Pancreas (tissue), 10 donors: ENCODE data around the gene NKX6-2. TPM values are rescaled to one million over a fixed set of nuclear protein-coding genes. Genes with fewer than 3 reads are reported as not detected.

ENCODE experiments used
- ATAC-seq, 4 donors: fragments of 200-7000 bp; cut with Tn5 transposase; one replicate each; pipeline versions ENCODE4 v1.8.0 to v1.9.1; 2020; ENCODE audit warnings: mild to moderate bottlenecking in 4 of 4, moderate library complexity in 4 of 4
- DNase-seq, 6 donors: peaks; one replicate each; pipeline ENCODE4 v3.0.0-alpha.2; 2020
- FAIRE-seq: peaks from 2 replicates; lab custom pipeline; 2012; peaks lifted over from hg19 to GRCh38; lab: Jason Lieb, UNC
- H3K27ac ChIP-seq, 4 donors: fragments of 200-600 bp; sonication (generic); 1 replicate in 3 of 4; 2 replicates in 1 of 4; pipeline versions ENCODE4 v1.5.0 to v1.8.0; 2020
- H3K27me3 ChIP-seq, 4 donors: fragments of 200-600 bp; one replicate each; pipeline ENCODE4 v1.8.0; 2021
- H3K36me3 ChIP-seq, 3 donors: fragments of 200-600 bp; sonication (generic) in 1 of 3; one replicate each; pipeline versions ENCODE4 v1.5.0 to v1.8.0; 2020 to 2021
- H3K4me1 ChIP-seq, 3 donors: fragments of 200-600 bp; one replicate each; pipeline ENCODE4 v1.8.0; 2021
- H3K4me3 ChIP-seq, 4 donors: fragments of 200-600 bp; sonication (generic) in 2 of 4; one replicate each; pipeline versions ENCODE4 v1.5.0 to v1.8.0; 2020 to 2021
- H3K9me3 ChIP-seq, 4 donors: fragments of 200-600 bp; one replicate each; pipeline ENCODE4 v1.8.0; 2021
- CTCF ChIP-seq, 4 donors: fragments of 200-600 bp; sonication (generic) in 3 of 4; IDR thresholded peaks; one replicate each; pipeline versions ENCODE4 v1.5.0 to v1.8.0; 2021; ENCODE audit warnings: antibody characterized with exemption in 4 of 4
- WGBS, 2 donors: extraction: QIAGEN DNeasy Blood & Tissue Kit; methylation state at CpG; one replicate each; pipeline ENCODE4 v1.1.7; 2013; 5-methylcytosine and 5-hydroxymethylcytosine counted together
- intact Hi-C, 3 donors: fragments of 100-400 bp; cut with DNase I; formaldehyde crosslinking; loops; one replicate each; pipeline versions ENCODE4 v1.11.1 to v1.14.2; 2022
- polyA plus RNA-seq, 2 donors: library from polyadenylated mRNA; stranded (reverse); fragments of 200-250 nt; gene quantifications; one replicate each; pipeline ENCODE4 v1.2.3, GENCODE V29; 2013
- total RNA-seq, 6 donors: library from RNA; stranded (reverse); fragmentation: NEBNext Ultra II Directional in 4 of 6; extraction: Animal tissue kit (Norgen Biotek cat#: 25700) in 4 of 6; gene quantifications; one replicate each; pipeline versions ENCODE4 v1.2.1 to v1.2.4, GENCODE V29; 2021 to 2023
- donor health status: healthy with polysubstance abuse.
- donor health status: DM: no; HTN: no; CAD: no; lungs with moderate emphysema.
- donor health status: DM: no; HTN: no; CAD: no.
- donor health status: control.
- donor health status: control.
- donor health status: Bipolar disorder and iron deficiency.
- donor health status: DM: yes; HTN: yes; CAD: no.
- donor health status: DM: no; HTN: no; CAD: no.
- donor health status: DM: no; HTN: no; CAD: no.
- donor health status: DM: yes; HTN: yes; CAD: no.

Gene NKX6-2
- total and polyA plus RNA-seq, 8 donors, result 0.09 to 2.3 (median 0.16) TPM; not detected in 3

GRCh38 chr10:132779549-132780294 lies 6.2 kb downstream of the NKX6-2 start:
- H3K9me3 ChIP-seq, result no peaks in the 10 kb centered on the region
- no peak for ATAC-seq
- no peak overlapping the region for H3K27ac ChIP-seq
- 90 to 93% methylated on average over 41 of the region's 41 CpGs for WGBS, 2 donors
- no peak overlapping the region for H3K4me3 ChIP-seq
- intact Hi-C loops, result loop anchor here in 1 of 3 donors (10.0 kb wide), 1 partner anchor 125 kb away; no protein-coding TSS in a partner anchor
- no peak for DNase-seq
- H3K4me1 ChIP-seq, result no peaks in the 10 kb centered on the region
- peaks cover 0 to 11% (median 4%) of the 10 kb centered on the region in 4 donors for H3K27me3 ChIP-seq
- TF ChIP-seq CTCF (IDR thresholded peaks at IDR 0.05), result no peak
- no peak for FAIRE-seq
- peaks cover 0 to 17% (median 0%) of the 10 kb centered on the region in 3 donors for H3K36me3 ChIP-seq

- Histone ChIP-seq H3K27me3 (no peaks in the 10 kb centered on the region), H3K4me1 (no peaks in the 10 kb centered on the region), H3K36me3 (peaks cover 0 to 17% (median 0%) of the 10 kb centered on the region in 3 donors), H3K27ac (no peak overlapping the region), H3K9me3 (no peaks in the 10 kb centered on the region), H3K4me3 (no peak overlapping the region)
- intact Hi-C loops, result no loop called here
- TF ChIP-seq CTCF (IDR thresholded peaks at IDR 0.05), result no peak
- no peak for DNase-seq
- WGBS, 2 donors, result 97 to 99% methylated on average over 14 of the region's 14 CpGs
- FAIRE-seq, result no peak
- no peak for ATAC-seq
Measured at GRCh38 chr10:132777441-132777840, 8.5 kb downstream of the NKX6-2 start.

- intact Hi-C loops, result no loop called here
- no peaks in the 10 kb centered on the region for H3K27me3 ChIP-seq
- ATAC-seq, result no peak
- H3K9me3 ChIP-seq, result no peaks in the 10 kb centered on the region
- H3K4me1 ChIP-seq, result no peaks in the 10 kb centered on the region
- peaks cover 0 to 12% (median 0%) of the 10 kb centered on the region in 3 donors for H3K36me3 ChIP-seq
- no peak overlapping the region for H3K27ac ChIP-seq
- 88 to 91% methylated on average over 18 of the region's 18 CpGs for WGBS, 2 donors
- no peak for FAIRE-seq
- no peak for DNase-seq
- no peak for TF ChIP-seq CTCF (IDR thresholded peaks at IDR 0.05)
- no peak overlapping the region for H3K4me3 ChIP-seq
Measured at GRCh38 chr10:132776821-132777220, 9.1 kb downstream of the NKX6-2 start.

GRCh38 chr10:132776186-132776585 lies 9.8 kb downstream of the NKX6-2 start:
- Histone ChIP-seq H3K9me3 (no peaks in the 10 kb centered on the region), H3K27ac (no peak overlapping the region)
- WGBS, 2 donors, result 91 to 92% methylated on average over 18 of the region's 18 CpGs

More at GRCh38 chr10:132776186-132776585, 9.8 kb downstream of the NKX6-2 start:
- H3K36me3 ChIP-seq, result peaks cover 0 to 6% (median 0%) of the 10 kb centered on the region in 3 donors
- TF ChIP-seq CTCF (IDR thresholded peaks at IDR 0.05), result no peak
- intact Hi-C loops, result no loop called here
- no peaks in the 10 kb centered on the region for H3K27me3 ChIP-seq
- H3K4me1 ChIP-seq, result no peaks in the 10 kb centered on the region
- ATAC-seq (no peak), DNase-seq (no peak), FAIRE-seq (no peak)
- no peak overlapping the region for H3K4me3 ChIP-seq
